Gastrocnemius medialis (tissue), 4 donors: ENCODE data around the gene ARHGAP28.

Experiments
- CTCF ChIP-seq, 5 experiments: fragments of 450-650 bp in 3 of 5; fragments of 200-600 bp in 2 of 5; sonication (generic) in 2 of 5; IDR thresholded peaks in 4 of 5; conservative IDR thresholded peaks in 1 of 5; 1 replicate in 4 of 5; 2 replicates in 1 of 5; pipeline ENCODE4 v1.5.1; 2016 to 2019; ENCODE audit warnings: antibody characterized with exemption in 5 of 5, mild to moderate bottlenecking in 3 of 5, moderate library complexity in 3 of 5
- POLR2A ChIP-seq, 2 donors: fragments of 450-650 bp; IDR thresholded peaks; one replicate each; pipeline ENCODE4 v1.6.1; 2017; ENCODE audit warnings: antibody characterized with exemption in 2 of 2, mild to moderate bottlenecking in 2 of 2, moderate library complexity in 2 of 2

DNA sequence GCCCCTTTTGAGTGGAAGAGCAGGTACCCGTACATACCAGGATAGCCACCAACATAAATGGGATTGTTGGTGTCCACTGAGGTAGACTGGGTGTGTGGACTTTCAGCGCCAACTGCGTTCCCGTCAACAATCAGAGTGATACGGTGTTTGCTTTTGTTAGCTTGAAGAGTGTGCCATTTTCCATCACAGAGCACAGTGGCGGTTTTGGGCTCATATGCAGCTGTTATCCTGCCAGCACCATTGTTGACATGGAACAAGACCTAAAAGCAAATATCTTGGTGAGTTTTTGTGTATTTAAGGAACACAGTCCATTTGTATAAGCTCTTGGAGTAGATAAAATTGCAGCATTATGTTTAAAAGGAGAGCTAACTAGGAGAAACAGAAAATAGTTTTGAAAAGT is 213.6 kb downstream of the ARHGAP28 start:
- TF ChIP-seq CTCF (IDR thresholded peaks at IDR 0.05 in 4 of 5, conservative IDR thresholded peaks at IDR 0.05 in 1 of 5) (no peak), POLR2A (IDR thresholded peaks at IDR 0.05) (no peak)
